PC-9 (cell line): ENCODE results near the gene TMEM132D.

Experiments
- CTCF ChIP-seq: fragments of 200-600 bp; sonication (generic); conservative IDR thresholded peaks from 2 replicates; pipeline ENCODE4 v1.6.1; 2017; ENCODE audit warnings: mixed run types, antibody characterized with exemption, mild to moderate bottlenecking, moderate library complexity
- EZH2 ChIP-seq: fragments of 200-600 bp; sonication (generic); IDR thresholded peaks from 2 replicates; pipeline ENCODE4 v1.8.0; 2017; ENCODE audit warnings: antibody characterized with exemption, low read depth

GRCh38 chr12:129585296-129585695, 318.5 kb downstream of the TMEM132D start:
- no peak for TF ChIP-seq EZH2
- no peak for TF ChIP-seq CTCF
